Embryonic facial prominence (tissue), 1 donor: ENCODE data around the gene KRTAP5-10.
"Not testable (repeated sequence)": the region's sequence is repeated elsewhere in the genome, so short reads cannot be mapped to it uniquely, and the experiment has no call there.

ENCODE experiments used
- DNase-seq: peaks from one replicate; pipeline ENCODE4 v3.0.0-alpha.2; 2016; ENCODE audit errors: extremely low spot score

Gene KRTAP5-10

GRCh38 chr11:71542879-71543777 lies 22.2 kb upstream of the KRTAP5-10 start:
- no peak for DNase-seq

- DNase-seq, result no peak
Measured at GRCh38 chr11:71543866-71544265, 21.5 kb upstream of the KRTAP5-10 start.

- DNase-seq, result no peak
Measured at GRCh38 chr11:71544525-71545214, 20.7 kb upstream of the KRTAP5-10 start.

DNA sequence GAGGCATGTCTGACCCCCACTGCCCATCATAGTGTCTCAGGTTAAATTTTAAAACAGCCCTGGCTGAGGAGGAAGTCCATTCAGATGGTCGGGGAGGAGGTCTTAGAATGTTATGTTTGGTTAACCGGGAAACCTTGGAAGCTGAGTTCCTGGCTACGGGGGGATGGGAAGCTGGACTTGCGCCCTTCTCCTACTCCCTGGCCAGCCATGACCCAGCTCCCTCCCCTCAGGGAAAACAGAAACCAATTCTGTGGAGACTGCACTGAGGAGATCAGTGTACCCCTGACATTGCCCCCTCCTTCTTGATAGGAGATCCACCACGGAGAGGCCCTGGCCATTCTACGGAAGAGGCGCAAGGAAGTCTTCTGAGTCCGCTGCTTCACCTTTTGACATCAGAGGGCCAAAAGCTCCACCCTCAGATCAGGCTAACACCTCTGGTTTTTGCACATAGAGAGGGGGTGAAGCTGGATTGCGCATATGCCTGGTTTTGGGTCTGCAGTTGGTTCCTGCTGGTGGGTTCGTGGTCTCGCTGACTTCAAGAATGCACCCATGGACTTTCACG lies 19.9 kb upstream of the KRTAP5-10 start:
- DNase-seq, result no peak

DNA sequence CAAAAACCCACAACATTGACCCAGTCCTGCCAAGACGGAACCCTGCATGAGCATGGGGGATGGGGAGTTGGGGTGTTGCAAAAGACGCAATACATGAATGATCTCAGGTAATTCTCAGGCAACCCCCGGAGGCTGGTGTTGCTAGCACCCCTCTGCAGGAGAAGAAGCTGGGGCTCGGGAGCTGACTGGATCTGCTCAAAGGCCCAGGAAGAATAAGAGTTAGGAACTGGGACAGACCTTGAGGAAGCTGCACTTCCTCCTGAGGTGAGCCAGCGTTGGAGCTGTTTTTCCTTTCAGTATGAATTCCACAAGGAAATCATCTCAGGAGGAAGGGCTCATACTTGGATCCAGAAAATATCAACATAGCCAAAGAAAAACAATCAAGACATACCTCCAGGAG lies 17.2 kb upstream of the KRTAP5-10 start, which contains the start of gene KRTAP5-9:
Gene KRTAP5-9, plus strand, starts transcription at position 301 of the 400 bp plus-strand sequence. CDS start 238 bp downstream, outside the sequence.
- DNase-seq, result no peak

GRCh38 chr11:71548716-71549151 lies 16.6 kb upstream of the KRTAP5-10 start:
- DNase-seq, result no peak

DNA sequence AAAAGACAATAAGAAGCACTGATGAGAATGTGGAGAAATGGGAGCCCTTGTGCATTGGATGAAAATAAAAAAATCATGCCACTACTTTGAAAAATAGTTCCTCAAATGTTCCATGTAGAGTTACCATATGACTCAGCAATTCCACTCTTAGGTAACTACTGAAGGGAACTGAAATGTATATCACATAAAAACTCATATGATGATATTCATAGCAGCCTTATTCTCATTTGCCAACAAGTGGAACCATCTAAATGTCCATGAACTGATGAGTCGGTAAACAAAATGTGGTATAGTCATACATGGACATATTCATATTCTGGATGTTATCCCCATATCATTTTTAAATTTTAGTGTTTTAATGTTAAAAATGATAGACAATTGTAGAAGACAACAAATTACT lies 13.7 kb upstream of the KRTAP5-10 start:
- no peak for DNase-seq

GRCh38 chr11:71554996-71555395 lies 10.4 kb upstream of the KRTAP5-10 start:
- no peak for DNase-seq

DNA sequence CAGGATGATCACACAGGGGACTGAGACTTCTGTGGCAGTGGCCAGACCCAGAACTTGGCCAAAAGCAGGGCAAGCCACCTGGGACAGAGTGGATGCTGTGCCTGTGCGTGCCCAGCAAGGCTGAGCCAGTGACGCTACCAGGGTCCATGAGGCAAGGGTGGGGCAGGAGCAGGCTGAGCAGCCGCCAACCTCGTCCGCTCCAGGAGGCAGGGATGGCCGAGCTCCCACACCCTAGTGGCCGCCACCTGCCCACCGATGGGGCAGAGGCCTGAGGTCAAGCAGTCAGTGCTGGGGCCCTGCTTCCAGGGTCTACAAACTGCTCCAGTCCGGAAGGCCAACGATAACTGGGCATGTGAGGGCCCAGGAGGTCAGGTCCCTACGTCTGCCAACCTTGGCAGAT lies 9.9 kb upstream of the KRTAP5-10 start:
- no peak for DNase-seq

DNA sequence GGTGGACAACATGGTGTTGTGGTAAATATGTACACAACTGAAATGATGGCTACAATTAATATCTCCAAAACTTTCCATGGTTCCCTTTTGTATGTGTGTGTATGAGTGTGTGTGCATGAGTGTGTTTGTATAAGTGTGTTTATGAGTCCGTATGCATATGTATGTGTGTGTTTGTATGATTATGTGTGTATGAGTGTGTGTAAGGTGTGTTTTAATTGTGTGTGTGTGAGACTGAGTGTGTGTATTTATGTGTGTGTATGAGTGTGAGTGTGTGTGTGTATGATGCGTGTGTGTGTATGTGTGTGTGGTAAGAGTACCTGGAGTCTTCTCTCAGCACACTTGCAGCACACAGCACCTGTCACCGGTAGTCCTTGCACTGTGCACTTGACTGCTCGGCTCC lies 9.3 kb upstream of the KRTAP5-10 start:
- no peak for DNase-seq

- no peak for DNase-seq
Measured at GRCh38 chr11:71557257-71557656, 8.1 kb upstream of the KRTAP5-10 start.

DNA sequence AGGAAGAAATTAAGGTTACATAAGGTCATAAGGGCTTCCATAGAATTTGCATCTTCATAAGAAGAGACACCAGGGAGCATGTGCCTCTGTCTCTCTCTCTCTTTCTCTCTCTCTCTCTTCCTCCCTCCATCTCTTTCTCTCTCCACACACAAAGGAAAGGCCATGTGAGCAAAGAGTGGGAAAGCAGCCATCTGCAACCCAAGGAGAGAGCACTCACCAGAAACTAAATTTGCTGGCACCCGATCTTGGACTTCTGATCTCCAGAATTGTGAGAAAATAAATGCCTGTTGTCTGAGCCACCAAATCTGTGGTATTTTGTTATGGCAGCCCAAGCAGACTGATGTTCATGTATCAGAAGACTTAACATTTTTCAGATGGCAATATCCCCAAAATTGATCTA lies 6.4 kb upstream of the KRTAP5-10 start:
- DNase-seq, result no peak

DNA sequence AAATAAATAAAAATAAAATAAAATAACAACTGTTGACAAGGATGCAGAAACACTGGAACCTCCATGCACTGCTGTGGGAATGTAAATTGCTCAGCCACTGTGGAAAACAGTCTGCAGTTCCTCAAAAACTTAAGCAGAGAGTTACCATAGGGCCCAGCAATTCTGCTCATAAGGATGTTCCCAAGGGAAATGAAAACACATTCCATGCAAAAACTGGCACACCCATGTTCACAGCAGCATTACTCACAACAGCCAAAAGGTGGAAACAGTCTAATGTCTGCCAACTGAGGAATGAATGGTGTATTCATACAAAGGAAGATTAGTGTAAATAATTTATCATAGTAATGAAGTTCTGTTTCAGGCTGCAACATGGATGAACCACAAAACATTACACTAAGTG lies 3.2 kb upstream of the KRTAP5-10 start:
- no peak for DNase-seq

DNA sequence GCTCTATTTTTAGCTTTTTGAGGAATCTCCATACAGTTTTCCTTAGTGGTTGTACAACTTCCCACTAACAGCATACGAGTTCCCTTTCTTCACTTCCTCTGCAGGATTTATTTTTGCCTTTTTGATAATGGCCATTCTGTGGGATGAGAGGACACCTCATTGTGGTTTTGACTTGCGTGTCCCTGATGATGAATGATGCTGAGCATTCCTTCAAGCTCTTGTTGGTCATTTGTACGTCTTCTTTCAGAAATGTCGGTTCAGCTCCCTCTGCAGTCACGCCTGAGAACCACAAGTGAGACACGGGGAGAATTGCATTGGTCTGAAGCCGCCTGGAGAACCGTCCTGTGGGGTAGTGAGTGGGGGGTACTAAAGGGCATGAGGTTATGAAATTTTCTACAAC lies 2.0 kb upstream of the KRTAP5-10 start:
- DNase-seq, result no peak

DNA sequence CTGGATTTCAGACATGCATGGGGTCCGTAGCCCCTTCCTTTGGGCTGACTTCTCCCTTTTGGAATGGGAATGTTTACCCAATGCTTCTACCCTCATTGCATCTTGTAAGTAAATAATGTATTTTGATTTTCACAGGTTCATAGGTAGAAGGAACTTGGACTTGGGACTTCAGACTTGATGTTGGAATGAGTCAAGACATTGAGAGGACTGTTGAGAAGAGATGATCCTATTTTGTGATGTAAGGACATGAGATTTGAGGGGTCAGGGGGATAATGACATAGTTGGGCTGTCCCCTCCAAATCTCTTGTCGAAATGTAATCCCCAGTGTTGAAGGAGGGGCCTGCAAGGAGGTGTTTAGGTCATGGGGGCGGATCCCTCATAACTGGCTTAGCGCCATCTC lies 933 bp upstream of the KRTAP5-10 start:
- DNase-seq, result no peak

- DNase-seq, result no peak
Measured at GRCh38 chr11:71566081-71566620, 788 bp downstream of the KRTAP5-10 start.

DNA sequence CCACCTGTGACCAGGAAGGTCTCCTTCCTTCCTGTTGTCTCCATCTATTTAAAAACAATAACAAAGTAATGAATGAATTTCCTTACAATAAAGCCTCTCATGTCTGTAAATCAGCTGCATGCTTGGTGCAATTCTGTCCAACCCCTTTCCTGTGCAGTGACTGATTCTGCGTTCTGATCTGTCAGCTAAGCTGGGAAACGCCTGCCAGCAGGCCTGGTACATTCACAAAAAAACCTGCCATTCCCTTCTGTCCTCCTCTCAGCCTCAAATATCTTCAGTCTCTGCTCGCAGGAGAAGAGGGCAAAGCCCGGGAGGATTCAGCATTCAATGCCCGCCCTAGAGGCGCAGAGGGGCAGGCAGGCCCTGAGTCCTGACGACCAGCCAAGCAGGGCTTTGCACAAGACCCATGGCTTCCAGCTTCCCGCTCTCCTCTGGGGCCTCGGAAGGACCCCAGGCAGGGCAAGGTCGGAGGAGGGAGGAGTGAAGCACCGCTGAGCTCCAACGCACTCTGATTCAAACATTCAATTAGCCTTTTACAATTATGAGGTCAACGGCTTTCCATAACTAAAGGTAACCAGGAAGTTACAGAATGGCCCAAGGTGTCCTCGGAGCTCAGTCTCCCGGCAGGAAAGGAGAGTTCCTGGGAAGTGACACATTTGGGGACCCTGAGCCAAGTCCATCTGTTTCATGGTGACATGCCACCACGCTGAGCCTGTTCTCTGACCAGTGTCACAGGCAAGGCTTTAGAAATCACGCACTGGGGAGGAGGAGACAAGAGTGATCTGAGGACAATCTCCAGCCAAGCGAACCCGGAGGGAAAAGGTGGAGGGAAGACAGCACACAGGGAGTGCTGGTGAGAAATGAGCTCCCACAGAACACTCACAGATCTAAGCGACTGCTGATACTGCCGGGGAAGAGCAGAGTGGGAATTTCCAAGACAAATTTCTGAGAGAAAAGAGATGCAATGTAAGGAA lies 1.6 kb downstream of the KRTAP5-10 start:
- DNase-seq, result not testable (repeated sequence)

DNA sequence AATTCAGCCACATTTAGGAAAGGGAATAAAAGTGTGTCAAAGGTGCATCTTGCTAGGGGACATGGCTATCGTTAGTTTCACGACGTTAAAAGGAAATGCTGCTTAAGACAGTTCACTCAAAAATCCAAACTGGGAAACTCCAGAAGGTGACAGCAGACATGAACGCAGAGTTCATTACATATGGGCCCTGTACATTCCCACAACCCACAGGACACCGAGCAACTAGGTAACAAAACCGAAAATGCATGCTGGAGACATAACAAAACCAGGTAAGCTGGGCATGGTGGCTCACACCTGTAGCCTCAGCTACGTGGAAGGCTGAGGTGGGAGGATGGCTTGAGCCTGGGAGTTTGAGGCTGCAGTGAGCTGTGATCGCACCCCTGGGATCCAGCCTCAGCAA lies 2.3 kb downstream of the KRTAP5-10 start:
- DNase-seq, result not testable (repeated sequence)

GRCh38 chr11:71568704-71569349 lies 3.5 kb downstream of the KRTAP5-10 start:
- no peak for DNase-seq

DNA sequence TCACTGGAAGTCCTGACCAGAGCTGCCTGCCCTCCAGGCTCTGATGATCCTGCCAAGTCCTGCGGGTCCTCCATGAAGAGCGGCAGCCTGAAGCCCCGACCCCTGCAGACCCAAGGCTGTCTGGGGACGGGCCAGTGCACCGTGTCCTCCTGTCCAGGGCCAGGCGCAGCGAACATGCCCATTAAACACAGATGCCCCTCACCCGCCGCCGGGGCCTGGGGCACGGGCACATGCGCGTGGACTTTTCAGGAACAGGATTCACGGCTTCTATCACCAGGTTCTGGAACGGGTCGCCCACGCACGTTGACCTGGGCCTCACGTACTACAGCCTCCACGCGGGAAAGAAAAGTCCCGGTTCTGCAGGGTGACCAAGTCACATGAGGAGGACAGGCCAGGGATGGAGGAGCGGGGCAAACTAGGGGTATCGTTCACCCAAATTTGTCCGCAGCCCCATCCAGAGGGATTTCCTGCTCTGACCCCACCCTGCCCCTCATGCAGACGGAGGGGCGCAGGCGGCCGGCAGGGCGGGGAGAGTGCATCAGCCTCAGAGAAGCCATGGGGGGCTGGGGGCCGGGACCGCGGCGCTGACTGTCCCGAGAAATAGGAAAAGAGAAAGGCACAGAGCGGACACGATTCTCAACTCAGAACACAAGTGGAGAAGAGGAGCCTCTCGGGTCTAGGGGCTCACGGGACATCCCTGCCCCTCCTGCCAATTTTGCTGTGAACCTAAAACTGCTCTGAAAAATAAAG lies 5.9 kb downstream of the KRTAP5-10 start:
- not testable (repeated sequence) for DNase-seq
